Thoracic aorta (tissue), 2 donors: Measurements from ENCODE around the gene HDAC4. TPM values are rescaled to one million over a fixed set of nuclear protein-coding genes. Genes with fewer than 3 reads are reported as not detected.

Source experiments
- ATAC-seq: fragments of 150-250 bp; one replicate; pipeline ENCODE4 v1.8.0; 2017; ENCODE audit warnings: low read depth; ENCODE audit not compliant: insufficient number of reproducible peaks, low FRiP score
- DNase-seq: peaks from one replicate; pipeline ENCODE4 v3.0.0-alpha.2; 2020; ENCODE audit warnings: low spot score
- H3K27ac ChIP-seq, 2 donors: fragments of 200-600 bp; sonication (generic); 1 replicate in 1 of 2; 2 replicates in 1 of 2; pipeline ENCODE4 v1.5.1; 2016; ENCODE audit warnings: mild to moderate bottlenecking in 2 of 2, moderate library complexity in 2 of 2
- H3K27me3 ChIP-seq: fragments of 200-600 bp; sonication (generic); replicated peaks from 2 replicates; pipeline ENCODE4 v1.6.0; 2016; ENCODE audit warnings: mild to moderate bottlenecking; ENCODE audit not compliant: insufficient read depth
- H3K36me3 ChIP-seq: fragments of 200-600 bp; sonication (generic); one replicate; pipeline ENCODE4 v1.5.1; 2016
- H3K4me1 ChIP-seq, 2 donors: fragments of 200-600 bp; sonication (generic); 1 replicate in 1 of 2; 2 replicates in 1 of 2; pipeline versions ENCODE4 v1.5.1 to v1.6.0; 2016; ENCODE audit warnings: low read depth in 2 of 2, mild to moderate bottlenecking in 1 of 2; ENCODE audit not compliant: control insufficient read depth in 1 of 2
- H3K4me3 ChIP-seq: fragments of 200-600 bp; sonication (generic); 2 replicates; pipeline ENCODE4 v1.5.1; 2016; ENCODE audit warnings: mild to moderate bottlenecking
- H3K9me3 ChIP-seq: fragments of 200-600 bp; sonication (generic); 2 replicates; pipeline ENCODE4 v1.5.1; 2016
- CTCF ChIP-seq: fragments of 200-600 bp; sonication (generic); IDR thresholded peaks from one replicate; pipeline ENCODE4 v1.5.1; 2019; ENCODE audit warnings: antibody characterized with exemption
- total RNA-seq, 2 donors: library from RNA; depleted of rRNA; stranded (reverse); fragments of >200 nt; gene quantifications; one replicate each; pipeline versions ENCODE4 v1.1.0 to v1.2.3, GENCODE V29; 2016

The HDAC4 gene
- total RNA-seq, 2 donors from 2014 or later: 79.2 to 163 TPM

- TF ChIP-seq CTCF: no peak
- ATAC-seq (no peak), DNase-seq (no peak)
- Histone ChIP-seq H3K4me3 (no peak overlapping the region), H3K36me3 (peaks cover 3% of the 10 kb centered on the region), H3K27ac (no peak overlapping the region), H3K9me3 (no peaks in the 10 kb centered on the region), H3K27me3 (no peaks in the 10 kb centered on the region), H3K4me1 (peaks cover 0 to 18% of the 10 kb centered on the region in 2 donors)
Measured at GRCh38 chr2:239198221-239198620, 202.6 kb downstream of the HDAC4 start.

GRCh38 chr2:239197146-239197545 lies 203.7 kb downstream of the HDAC4 start:
- peaks cover 3% of the 10 kb centered on the region for H3K36me3 ChIP-seq

GRCh38 chr2:239196474-239197021 lies 204.3 kb downstream of the HDAC4 start:
- ATAC-seq (no peak), DNase-seq (no peak)
- no peaks in the 10 kb centered on the region for H3K9me3 ChIP-seq
- no peak overlapping the region for H3K27ac ChIP-seq
- no peak for TF ChIP-seq CTCF
- no peak overlapping the region for H3K4me3 ChIP-seq
- no peaks in the 10 kb centered on the region for H3K27me3 ChIP-seq
- peaks cover 3% of the 10 kb centered on the region for H3K36me3 ChIP-seq
- H3K4me1 ChIP-seq: peaks cover 0 to 10% of the 10 kb centered on the region in 2 donors

More at GRCh38 chr2:239197146-239197545, 203.7 kb downstream of the HDAC4 start:
- TF ChIP-seq CTCF: no peak
- ATAC-seq (no peak), DNase-seq (no peak)
- no peaks in the 10 kb centered on the region for H3K27me3 ChIP-seq
- peaks cover 0 to 16% of the 10 kb centered on the region in 2 donors for H3K4me1 ChIP-seq
- no peaks in the 10 kb centered on the region for H3K9me3 ChIP-seq
- no peak overlapping the region for H3K4me3 ChIP-seq
- no peak overlapping the region for H3K27ac ChIP-seq

GRCh38 chr2:239195992-239196391 lies 204.8 kb downstream of the HDAC4 start:
- peaks cover 0 to 5% of the 10 kb centered on the region in 2 donors for H3K4me1 ChIP-seq
- peaks cover 3% of the 10 kb centered on the region for H3K36me3 ChIP-seq
- no peak overlapping the region for H3K27ac ChIP-seq
- DNase-seq (no peak), ATAC-seq (no peak)
- no peaks in the 10 kb centered on the region for H3K9me3 ChIP-seq
- no peak for TF ChIP-seq CTCF
- no peaks in the 10 kb centered on the region for H3K27me3 ChIP-seq
- no peak overlapping the region for H3K4me3 ChIP-seq

- no peaks in the 10 kb centered on the region for H3K4me1 ChIP-seq
- TF ChIP-seq CTCF: no peak
- H3K27ac ChIP-seq: no peak overlapping the region
- H3K9me3 ChIP-seq: no peaks in the 10 kb centered on the region
- no peaks in the 10 kb centered on the region for H3K27me3 ChIP-seq
- ATAC-seq (no peak), DNase-seq (no peak)
- no peak overlapping the region for H3K4me3 ChIP-seq
- H3K36me3 ChIP-seq: peaks cover 3% of the 10 kb centered on the region
Measured at GRCh38 chr2:239195318-239195871, 205.4 kb downstream of the HDAC4 start.
